ENCODE measurements around the gene VWCE. TPM values are rescaled to one million over a fixed set of nuclear protein-coding genes. Genes with fewer than 3 reads are reported as not detected.

VWCE gene
- total and polyA plus RNA-seq, 7 donors, result 0.23 to 1.4 (median 0.84) TPM

GRCh38 chr11:61333550-61334433 is 38.7 kb upstream of the VWCE start:
- peaks cover 21% of the 10 kb centered on the region for H3K4me1 ChIP-seq
- no peak for TF ChIP-seq CTCF (IDR thresholded peaks at IDR 0.05)
- DNase-seq, result no peak
- 28% methylated on average over 19 of the region's 19 CpGs for WGBS, 3 donors
- peak overlapping the region; percentile 95 for H3K4me3 ChIP-seq
- H3K27me3 ChIP-seq (ENCODE audit: insufficient read depth in 3 of 3, low read length in 2 of 3), result no peaks in the 10 kb centered on the region
- intact Hi-C loops (cut with DNase I), result no loop called here
- peaks cover 2 to 22% of the 10 kb centered on the region in 2 donors for H3K36me3 ChIP-seq (ENCODE audit: insufficient read depth in 1 of 2, low read depth in 1 of 2)
- peak in 1 of 4 donors; percentile 1 for ATAC-seq
- peak overlapping the region; percentile 97 for H3K27ac ChIP-seq
- H3K9me3 ChIP-seq, result no peaks in the 10 kb centered on the region

GRCh38 chr11:61332797-61333549 is 37.9 kb upstream of the VWCE start, which contains the start of the genes DDB1 and TKFC:
TSS of gene DDB1 (minus strand) at chr11:61333105. CDS start at chr11:61332968, 137 bp downstream.
TSS of gene TKFC (plus strand) at chr11:61333228. CDS start at chr11:61334729, 1,501 bp downstream.
- H3K9me3 ChIP-seq, result no peaks in the 10 kb centered on the region
- peak; percentile 96 to 98 for DNase-seq
- H3K4me1 ChIP-seq, result peaks cover 21% of the 10 kb centered on the region
- peak; percentile 94 to 96 (median 94) for ATAC-seq
- TF ChIP-seq CTCF (IDR thresholded peaks at IDR 0.05), result no peak
- WGBS, 3 donors, result 0 to 1% (median 0%) methylated on average over 63 to 81 of the region's 81 CpGs
- H3K27ac ChIP-seq, result peak within 1 kb of the TSS; percentile 97
- H3K4me3 ChIP-seq, result peak within 1 kb of the TSS; percentile 95
- intact Hi-C loops (cut with DNase I), result no loop called here
- peaks cover 2 to 25% of the 10 kb centered on the region in 2 donors for H3K36me3 ChIP-seq (ENCODE audit: insufficient read depth in 1 of 2, low read depth in 1 of 2)
- H3K27me3 ChIP-seq (ENCODE audit: insufficient read depth in 3 of 3, low read length in 2 of 3), result no peaks in the 10 kb centered on the region

GRCh38 chr11:61332281-61332796 is 37.2 kb upstream of the VWCE start:
- no peak for TF ChIP-seq CTCF (IDR thresholded peaks at IDR 0.05)
- H3K27me3 ChIP-seq (ENCODE audit: insufficient read depth in 3 of 3, low read length in 2 of 3), result no peaks in the 10 kb centered on the region
- H3K4me3 ChIP-seq, result peak overlapping the region; percentile 95
- H3K27ac ChIP-seq, result peak overlapping the region; percentile 97
- intact Hi-C loops (cut with DNase I), result no loop called here
- H3K4me1 ChIP-seq, result peaks cover 27% of the 10 kb centered on the region
- H3K36me3 ChIP-seq (ENCODE audit: insufficient read depth in 1 of 2, low read depth in 1 of 2), result peaks cover 2 to 31% of the 10 kb centered on the region in 2 donors
- 0 to 2% (median 1%) methylated on average over 23 to 24 of the region's 24 CpGs for WGBS, 3 donors
- H3K9me3 ChIP-seq, result no peaks in the 10 kb centered on the region
- peak in 2 of 4 donors; percentile 16 to 21 for ATAC-seq
- no peak for DNase-seq

GRCh38 chr11:61331651-61332050 is 36.5 kb upstream of the VWCE start:
- Histone ChIP-seq H3K36me3 (ENCODE audit: insufficient read depth in 1 of 2, low read depth in 1 of 2) (peaks cover 2 to 38% of the 10 kb centered on the region in 2 donors), H3K9me3 (no peaks in the 10 kb centered on the region), H3K27me3 (ENCODE audit: insufficient read depth in 3 of 3, low read length in 2 of 3) (no peaks in the 10 kb centered on the region), H3K4me1 (peaks cover 34% of the 10 kb centered on the region), H3K4me3 (peak overlapping the region; percentile 95), H3K27ac (peak overlapping the region; percentile 97)
- no peak for ATAC-seq
- intact Hi-C loops (cut with DNase I), result no loop called here
- no peak for TF ChIP-seq CTCF (IDR thresholded peaks at IDR 0.05)
- DNase-seq, result no peak
- WGBS, 3 donors, result 55 to 62% (median 61%) methylated on average over 6 of the region's 6 CpGs

All from psoas muscle (tissue), 8 donors.